Natural killer cell treated with Interleukin-12 subunit alpha and Interleukin-12 subunit beta and Interleukin-15 and Interleukin-18, amount 100 ng/mL, for 72 hours (primary cell): Measurements from ENCODE around the gene CACUL1. TPM values are rescaled to one million over a fixed set of nuclear protein-coding genes. Genes with fewer than 3 reads are reported as not detected.
"Not testable (repeated sequence)": the region's sequence is repeated elsewhere in the genome, so short reads cannot be mapped to it uniquely, and the experiment has no call there.

Experiments
- ATAC-seq, 2 donors: fragments of 150-1000 bp; cut with Tn5 transposase in 1 of 2; sonication (Bioruptor Pico), chemical (Tn5 transposase) in 1 of 2; 2 replicates each; pipeline ENCODE4 v1.10.0; 2021
- DNase-seq: peaks from one replicate; pipeline ENCODE4 v3.0.0; 2022; ENCODE audit warnings: low spot score
- H3K27ac Mint-ChIP-seq, 2 donors: 1 replicate in 1 of 2; 2 replicates in 1 of 2; pipeline ENCODE4 v1.8.0; 2022; ENCODE audit warnings: mixed read lengths in 2 of 2, mild to moderate bottlenecking in 1 of 2, moderate library complexity in 1 of 2
- H3K27me3 Mint-ChIP-seq, 2 donors: 1 replicate in 1 of 2; 2 replicates in 1 of 2; pipeline ENCODE4 v1.8.0; 2022; ENCODE audit warnings: mixed read lengths in 2 of 2
- H3K36me3 Mint-ChIP-seq: one replicate; pipeline ENCODE4 v1.8.0; 2022; ENCODE audit warnings: mixed read lengths
- H3K4me1 Mint-ChIP-seq, 2 donors: 1 replicate in 1 of 2; 2 replicates in 1 of 2; pipeline ENCODE4 v1.8.0; 2022; ENCODE audit warnings: low read depth in 2 of 2, mixed read lengths in 2 of 2, mild to moderate bottlenecking in 1 of 2
- H3K4me3 Mint-ChIP-seq: one replicate; pipeline ENCODE4 v1.8.0; 2022; ENCODE audit warnings: mixed read lengths
- H3K9me3 Mint-ChIP-seq: 2 replicates; pipeline ENCODE4 v1.8.0; 2022; ENCODE audit warnings: mixed read lengths
- total RNA-seq, 2 donors: library from RNA; stranded (reverse); gene quantifications; one replicate each; pipeline ENCODE4 v1.2.3, GENCODE V29; 2022

The CACUL1 gene
- total RNA-seq, 2 donors from 2014 or later, result 28.9 to 29.9 TPM

DNA sequence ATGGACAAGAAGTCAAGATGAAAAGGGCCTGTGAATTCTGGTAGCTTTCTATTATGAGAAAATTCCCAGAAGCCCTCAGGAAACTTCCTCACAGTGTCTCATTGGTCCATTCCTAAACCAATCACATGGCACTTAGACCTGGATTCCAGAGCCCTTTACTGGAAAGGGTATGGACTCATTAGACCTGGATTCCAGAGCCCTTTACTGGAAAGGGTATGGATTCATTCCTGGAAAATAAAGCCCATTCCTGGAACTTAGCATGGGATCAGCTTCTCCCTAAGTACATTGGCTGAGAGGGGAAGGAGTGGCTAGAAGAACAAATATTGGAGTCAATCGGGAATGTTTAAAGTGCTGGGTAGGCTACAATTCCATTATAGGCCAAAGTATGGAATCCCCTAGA lies 3.7 kb upstream of the CACUL1 start:
- ATAC-seq, result no peak
- Mint-ChIP-seq H3K36me3 (no peaks in the 10 kb centered on the region), H3K9me3 (no peaks in the 10 kb centered on the region), H3K27me3 (peaks cover 6 to 9% of the 10 kb centered on the region in 2 donors), H3K4me3 (no peak overlapping the region), H3K4me1 (peaks cover 11 to 12% of the 10 kb centered on the region in 2 donors), H3K27ac (no peak overlapping the region)
- no peak for DNase-seq

- DNase-seq, result peak; percentile 63
- H3K27me3 Mint-ChIP-seq, result peaks cover 6 to 9% of the 10 kb centered on the region in 2 donors
- ATAC-seq, result no peak
Measured at GRCh38 chr10:118754229-118754555, 578 bp downstream of the CACUL1 start.

GRCh38 chr10:118753331-118754228 lies 1.2 kb downstream of the CACUL1 start:
- DNase-seq (no peak), ATAC-seq (no peak)
- H3K27me3 Mint-ChIP-seq, result peaks cover 6 to 9% of the 10 kb centered on the region in 2 donors
- peak overlapping the region; percentile 81 for H3K4me3 Mint-ChIP-seq
- H3K9me3 Mint-ChIP-seq, result no peaks in the 10 kb centered on the region
- H3K36me3 Mint-ChIP-seq, result no peaks in the 10 kb centered on the region
- H3K27ac Mint-ChIP-seq, result peak overlapping the region; percentile 73 to 89
- peaks cover 28 to 33% of the 10 kb centered on the region in 2 donors for H3K4me1 Mint-ChIP-seq

More at GRCh38 chr10:118754229-118754555, 578 bp downstream of the CACUL1 start:
- Mint-ChIP-seq H3K4me3 (peak overlapping the region; percentile 81), H3K9me3 (no peaks in the 10 kb centered on the region), H3K36me3 (no peaks in the 10 kb centered on the region), H3K27ac (peak overlapping the region; percentile 73 to 89), H3K4me1 (peaks cover 26 to 29% of the 10 kb centered on the region in 2 donors)

DNA sequence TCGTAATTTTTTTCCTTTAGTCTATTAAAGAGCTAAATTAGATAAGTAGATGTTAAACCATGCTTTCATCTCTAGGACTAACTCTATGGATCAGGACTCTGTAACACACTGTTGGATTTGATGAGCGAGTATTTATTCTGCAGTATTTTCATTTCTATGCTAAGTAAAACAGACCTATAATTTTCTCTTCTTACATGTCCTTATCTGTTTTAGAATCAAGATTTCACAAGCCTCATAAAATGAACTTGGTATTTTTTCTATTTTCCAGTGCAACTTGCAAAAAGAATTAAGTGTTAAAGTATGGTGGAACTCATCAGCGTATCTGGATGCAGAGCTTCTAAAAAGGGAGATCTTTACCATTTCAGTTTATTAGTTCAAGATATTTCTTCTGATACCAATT lies 2.4 kb downstream of the CACUL1 start:
- H3K9me3 Mint-ChIP-seq, result no peaks in the 10 kb centered on the region

DNA sequence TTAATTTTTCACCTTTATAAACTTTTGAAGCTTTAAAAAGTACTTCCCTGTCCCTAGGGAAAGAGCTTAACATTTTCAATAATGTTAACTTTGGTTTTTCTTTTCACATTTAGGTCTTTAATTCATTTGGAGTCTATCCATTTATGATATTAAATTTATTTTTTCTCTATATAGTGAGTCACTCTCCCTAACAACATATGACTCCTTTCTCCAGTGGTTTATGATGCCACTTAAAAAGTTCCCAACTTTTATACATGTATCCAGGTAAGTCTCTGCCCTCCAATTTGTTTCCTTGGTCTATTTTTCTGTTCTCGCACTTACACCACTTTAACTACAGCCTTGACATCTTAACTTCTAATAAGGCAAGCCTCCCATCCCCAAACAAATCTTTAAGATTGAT lies 3.5 kb downstream of the CACUL1 start:
- ATAC-seq (no peak), DNase-seq (no peak)
- Mint-ChIP-seq H3K9me3 (no peaks in the 10 kb centered on the region), H3K36me3 (no peaks in the 10 kb centered on the region), H3K27me3 (peaks cover 3 to 4% of the 10 kb centered on the region in 2 donors), H3K27ac (no peak overlapping the region), H3K4me3 (no peak overlapping the region), H3K4me1 (peaks cover 35 to 54% of the 10 kb centered on the region in 2 donors)

More for the DNA sequence above, 2.4 kb downstream of the CACUL1 start:
- H3K4me3 Mint-ChIP-seq, result peak overlapping the region; percentile 81
- H3K27me3 Mint-ChIP-seq, result peaks cover 6 to 9% of the 10 kb centered on the region in 2 donors
- no peak for DNase-seq
- peaks cover 33 to 43% of the 10 kb centered on the region in 2 donors for H3K4me1 Mint-ChIP-seq
- no peaks in the 10 kb centered on the region for H3K36me3 Mint-ChIP-seq
- no peak for ATAC-seq
- no peak overlapping the region for H3K27ac Mint-ChIP-seq

DNA sequence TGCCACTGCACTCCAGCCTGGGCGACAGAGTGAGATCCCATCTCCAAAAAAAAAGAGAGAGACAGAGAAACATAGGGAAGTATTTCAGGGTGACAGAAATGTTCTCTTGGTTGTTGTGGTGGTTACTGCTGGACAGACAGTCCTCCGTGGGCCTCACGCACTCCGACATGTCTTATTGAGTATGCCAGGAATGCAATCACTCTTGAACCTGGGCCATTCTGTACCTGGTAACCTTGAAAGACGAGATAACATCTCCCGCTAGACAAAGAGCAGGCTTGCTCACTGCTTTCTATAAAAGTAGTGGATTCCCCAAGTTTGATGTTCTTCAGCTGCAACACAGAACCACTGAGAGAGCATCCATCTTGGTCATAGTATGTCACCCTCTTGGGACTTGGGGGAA lies 6.7 kb downstream of the CACUL1 start:
- no peaks in the 10 kb centered on the region for H3K36me3 Mint-ChIP-seq
- ATAC-seq (no peak), DNase-seq (no peak)
- no peak overlapping the region for H3K4me3 Mint-ChIP-seq
- H3K27me3 Mint-ChIP-seq, result no peaks in the 10 kb centered on the region
- no peaks in the 10 kb centered on the region for H3K9me3 Mint-ChIP-seq
- H3K27ac Mint-ChIP-seq, result no peak overlapping the region
- H3K4me1 Mint-ChIP-seq, result peaks cover 24 to 53% of the 10 kb centered on the region in 2 donors

DNA sequence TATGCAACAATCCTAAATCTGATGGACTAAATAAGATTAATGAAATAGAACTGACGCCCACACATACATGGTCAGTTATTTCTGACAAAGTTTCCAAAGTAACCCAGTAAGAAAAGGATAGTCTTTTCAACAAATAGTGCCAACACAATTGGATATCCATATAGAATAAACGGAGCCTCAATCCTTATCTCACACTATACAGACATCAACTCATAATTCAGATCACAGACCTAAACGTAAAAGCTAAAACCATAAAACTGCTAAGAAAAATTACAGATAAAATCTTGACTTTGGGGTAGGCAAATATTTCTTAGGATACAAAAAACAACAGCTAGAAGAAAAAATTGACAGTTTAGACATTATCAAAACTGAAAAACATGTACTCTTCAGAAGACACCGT lies 8.5 kb downstream of the CACUL1 start:
- H3K4me3 Mint-ChIP-seq, result no peak overlapping the region
- no peaks in the 10 kb centered on the region for H3K9me3 Mint-ChIP-seq
- no peaks in the 10 kb centered on the region for H3K27me3 Mint-ChIP-seq
- DNase-seq (no peak), ATAC-seq (no peak)
- H3K27ac Mint-ChIP-seq, result no peak overlapping the region
- H3K4me1 Mint-ChIP-seq, result peaks cover 32 to 62% of the 10 kb centered on the region in 2 donors
- no peaks in the 10 kb centered on the region for H3K36me3 Mint-ChIP-seq

GRCh38 chr10:118745056-118745455 lies 9.7 kb downstream of the CACUL1 start:
- no peak overlapping the region for H3K4me3 Mint-ChIP-seq
- H3K27me3 Mint-ChIP-seq, result no peaks in the 10 kb centered on the region
- H3K27ac Mint-ChIP-seq, result no peak overlapping the region
- H3K36me3 Mint-ChIP-seq, result no peaks in the 10 kb centered on the region
- ATAC-seq (no peak), DNase-seq (no peak)
- no peaks in the 10 kb centered on the region for H3K9me3 Mint-ChIP-seq
- peaks cover 30 to 62% of the 10 kb centered on the region in 2 donors for H3K4me1 Mint-ChIP-seq

- peaks cover 31 to 58% of the 10 kb centered on the region in 2 donors for H3K4me1 Mint-ChIP-seq
- not testable (repeated sequence) for H3K4me3 Mint-ChIP-seq, H3K36me3 Mint-ChIP-seq
Measured at GRCh38 chr10:118744346-118744918, 10.3 kb downstream of the CACUL1 start.

GRCh38 chr10:118742782-118743181 lies 12.0 kb downstream of the CACUL1 start:
- ATAC-seq (no peak), DNase-seq (no peak)
- Mint-ChIP-seq H3K4me1 (peaks cover 31 to 48% of the 10 kb centered on the region in 2 donors), H3K4me3 (no peak overlapping the region), H3K27ac (no peak overlapping the region), H3K27me3 (no peaks in the 10 kb centered on the region), H3K9me3 (no peaks in the 10 kb centered on the region), H3K36me3 (no peaks in the 10 kb centered on the region)

More at GRCh38 chr10:118744346-118744918, 10.3 kb downstream of the CACUL1 start:
- H3K9me3 Mint-ChIP-seq, H3K27ac Mint-ChIP-seq, H3K27me3 Mint-ChIP-seq, DNase-seq, ATAC-seq: not testable (repeated sequence)

- H3K27me3 Mint-ChIP-seq, result no peaks in the 10 kb centered on the region
- DNase-seq (no peak), ATAC-seq (no peak)
- H3K4me1 Mint-ChIP-seq, result peaks cover 25 to 41% of the 10 kb centered on the region in 2 donors
- H3K36me3 Mint-ChIP-seq, result no peaks in the 10 kb centered on the region
- H3K4me3 Mint-ChIP-seq, result no peak overlapping the region
- H3K27ac Mint-ChIP-seq, result no peak overlapping the region
- H3K9me3 Mint-ChIP-seq, result no peaks in the 10 kb centered on the region
Measured at GRCh38 chr10:118742032-118742431, 12.7 kb downstream of the CACUL1 start.

DNA sequence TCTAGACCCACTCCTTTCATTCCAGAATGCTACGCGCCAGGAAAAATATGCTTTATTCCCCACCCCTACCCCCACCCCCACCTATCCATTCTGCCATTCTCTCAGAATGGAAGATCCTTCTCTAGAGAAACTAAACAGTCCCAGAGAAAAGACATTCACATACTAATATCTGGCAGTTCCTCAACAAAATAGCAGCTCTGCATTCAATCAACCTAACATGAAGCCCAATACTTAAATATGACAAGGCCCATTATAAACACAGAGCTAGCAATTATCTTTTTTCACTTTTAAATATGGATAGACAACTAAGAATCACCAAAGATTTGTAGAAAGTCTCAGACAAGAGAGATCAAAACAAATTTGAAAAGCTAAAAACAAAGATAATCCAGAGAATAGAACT lies 16.4 kb downstream of the CACUL1 start:
- Mint-ChIP-seq H3K27me3 (no peaks in the 10 kb centered on the region), H3K4me1 (peaks cover 31% of the 10 kb centered on the region in 2 donors), H3K27ac (no peak overlapping the region), H3K36me3 (no peaks in the 10 kb centered on the region), H3K9me3 (no peaks in the 10 kb centered on the region), H3K4me3 (no peak overlapping the region)
- ATAC-seq (no peak), DNase-seq (no peak)

- DNase-seq, result no peak
- Mint-ChIP-seq H3K9me3 (no peaks in the 10 kb centered on the region), H3K4me3 (no peak overlapping the region), H3K4me1 (peaks cover 32 to 33% of the 10 kb centered on the region in 2 donors), H3K27me3 (no peaks in the 10 kb centered on the region), H3K36me3 (no peaks in the 10 kb centered on the region), H3K27ac (no peak overlapping the region)
- ATAC-seq, result no peak
Measured at GRCh38 chr10:118737603-118738302, 17.0 kb downstream of the CACUL1 start.

- H3K36me3 Mint-ChIP-seq, result no peaks in the 10 kb centered on the region
- H3K27me3 Mint-ChIP-seq, result no peaks in the 10 kb centered on the region
- H3K4me1 Mint-ChIP-seq, result peaks cover 38 to 42% of the 10 kb centered on the region in 2 donors
- DNase-seq (no peak), ATAC-seq (no peak)
- no peaks in the 10 kb centered on the region for H3K9me3 Mint-ChIP-seq
- no peak overlapping the region for H3K4me3 Mint-ChIP-seq
- H3K27ac Mint-ChIP-seq, result no peak overlapping the region
Measured at GRCh38 chr10:118735294-118735693, 19.5 kb downstream of the CACUL1 start.
